MM.1S (cell line): ENCODE results near the gene ZNF804A.

Experiments used
- DNase-seq: peaks from one replicate; pipeline ENCODE4 v3.0.0-alpha.2; 2015
- H2AFZ ChIP-seq: fragments of 300-600 bp; sonication (generic); 2 replicates; pipeline ENCODE4 v1.6.0; 2016; ENCODE audit warnings: antibody characterized with exemption, low read length
- H3F3A ChIP-seq: fragments of 300-600 bp; sonication (generic); 2 replicates; pipeline ENCODE4 v1.6.1; 2016; ENCODE audit warnings: mild to moderate bottlenecking, antibody characterized with exemption, low read length, moderate library complexity, mixed read lengths; ENCODE audit not compliant: insufficient read depth
- H3K27ac ChIP-seq: fragments of 300-600 bp; sonication (generic); 2 replicates; pipeline ENCODE4 v1.5.1; 2016; ENCODE audit warnings: mild to moderate bottlenecking, low read length
- H3K27me3 ChIP-seq: fragments of 300-600 bp; sonication (generic); replicated peaks from 2 replicates; pipeline ENCODE4 v1.6.0; 2016; ENCODE audit warnings: low read length; ENCODE audit not compliant: insufficient read depth
- H3K36me3 ChIP-seq: fragments of 300-600 bp; sonication (generic); replicated peaks from 2 replicates; pipeline ENCODE4 v1.6.1; 2016; ENCODE audit warnings: mild to moderate bottlenecking, low read length, mixed read lengths; ENCODE audit not compliant: insufficient read depth
- H3K4me1 ChIP-seq: fragments of 300-600 bp; sonication (generic); 2 replicates; pipeline ENCODE4 v1.6.1; 2016; ENCODE audit warnings: low read length, mixed read lengths
- H3K4me2 ChIP-seq: fragments of 300-600 bp; sonication (generic); 2 replicates; pipeline ENCODE4 v1.6.0; 2016; ENCODE audit warnings: low read depth, low read length
- H3K4me3 ChIP-seq: fragments of 300-600 bp; sonication (generic); 2 replicates; pipeline ENCODE4 v1.5.1; 2016; ENCODE audit warnings: low read length, mixed read lengths
- H3K79me2 ChIP-seq: fragments of 300-600 bp; sonication (generic); 2 replicates; pipeline ENCODE4 v1.6.1; 2016; ENCODE audit warnings: mixed run types, low read length, mixed read lengths
- H3K9ac ChIP-seq: fragments of 300-600 bp; sonication (generic); 2 replicates; pipeline ENCODE4 v1.6.1; 2016; ENCODE audit warnings: low read length, mixed read lengths
- H3K9me2 ChIP-seq: fragments of 300-600 bp; sonication (generic); replicated peaks from 2 replicates; pipeline ENCODE4 v1.6.1; 2016; ENCODE audit warnings: mild to moderate bottlenecking, low read length, mixed read lengths; ENCODE audit not compliant: insufficient read depth
- H3K9me3 ChIP-seq: fragments of 300-600 bp; sonication (generic); replicated peaks from 2 replicates; pipeline ENCODE4 v1.6.1; 2016; ENCODE audit warnings: mild to moderate bottlenecking, low read length, mixed read lengths; ENCODE audit not compliant: insufficient read depth
- H4K20me1 ChIP-seq: fragments of 300-600 bp; sonication (generic); 2 replicates; pipeline ENCODE4 v1.6.1; 2016; ENCODE audit warnings: mild to moderate bottlenecking, low read length, moderate library complexity, mixed read lengths; ENCODE audit not compliant: insufficient read depth
- EZH2 ChIP-seq: fragments of 300-600 bp; sonication (generic); optimal IDR thresholded peaks from 2 replicates; pipeline ENCODE3; 2017; ENCODE audit warnings: low read depth, mild to moderate bottlenecking, antibody characterized with exemption, low read length, mixed read lengths
- EZH2phosphoT487 ChIP-seq: fragments of 300-600 bp; sonication (generic); IDR thresholded peaks from 2 replicates; pipeline ENCODE4 v1.6.1; 2018; ENCODE audit warnings: antibody characterized with exemption, low read length
- TF ChIP-seq, protein P1 (sequence below): fragments of 300-600 bp; sonication (generic); IDR thresholded peaks from 2 replicates; pipeline ENCODE4 v1.5.1; 2016; ENCODE audit warnings: antibody characterized with exemption, low read length, mixed read lengths

The ZNF804A gene

DNA sequence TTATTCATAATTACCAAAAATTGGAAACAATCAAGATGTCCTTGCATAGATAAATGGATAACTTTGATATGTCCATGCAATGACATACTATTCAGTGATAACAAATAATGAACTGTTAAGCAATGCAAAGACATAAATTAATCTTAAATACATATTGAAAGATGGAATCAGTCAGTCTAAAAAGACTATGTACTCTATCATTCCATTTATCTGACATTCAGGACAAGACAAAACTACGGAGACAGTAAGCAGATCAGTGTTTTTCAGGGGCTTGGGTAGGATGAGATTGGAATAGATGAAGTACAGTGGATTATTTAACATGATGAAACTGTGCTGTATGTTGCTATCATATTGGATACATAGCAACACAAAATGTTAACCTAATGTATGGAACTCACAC is 21.3 kb upstream of the ZNF804A start:
- no peaks in the 10 kb centered on the region for H3K9me3 ChIP-seq
- H3K9ac ChIP-seq: no peak overlapping the region
- no peaks in the 10 kb centered on the region for H3K36me3 ChIP-seq
- no peaks in the 10 kb centered on the region for H3K27me3 ChIP-seq
- no peak overlapping the region for H3K4me3 ChIP-seq
- no peaks in the 10 kb centered on the region for H3K4me1 ChIP-seq
- H3F3A ChIP-seq: no peaks in the 10 kb centered on the region
- no peak for DNase-seq
- no peaks in the 10 kb centered on the region for H3K79me2 ChIP-seq
- H3K4me2 ChIP-seq: no peak overlapping the region
- TF ChIP-seq EZH2phosphoT487: no peak
- TF ChIP-seq EZH2: no peak
- TF ChIP-seq, protein P1, sequence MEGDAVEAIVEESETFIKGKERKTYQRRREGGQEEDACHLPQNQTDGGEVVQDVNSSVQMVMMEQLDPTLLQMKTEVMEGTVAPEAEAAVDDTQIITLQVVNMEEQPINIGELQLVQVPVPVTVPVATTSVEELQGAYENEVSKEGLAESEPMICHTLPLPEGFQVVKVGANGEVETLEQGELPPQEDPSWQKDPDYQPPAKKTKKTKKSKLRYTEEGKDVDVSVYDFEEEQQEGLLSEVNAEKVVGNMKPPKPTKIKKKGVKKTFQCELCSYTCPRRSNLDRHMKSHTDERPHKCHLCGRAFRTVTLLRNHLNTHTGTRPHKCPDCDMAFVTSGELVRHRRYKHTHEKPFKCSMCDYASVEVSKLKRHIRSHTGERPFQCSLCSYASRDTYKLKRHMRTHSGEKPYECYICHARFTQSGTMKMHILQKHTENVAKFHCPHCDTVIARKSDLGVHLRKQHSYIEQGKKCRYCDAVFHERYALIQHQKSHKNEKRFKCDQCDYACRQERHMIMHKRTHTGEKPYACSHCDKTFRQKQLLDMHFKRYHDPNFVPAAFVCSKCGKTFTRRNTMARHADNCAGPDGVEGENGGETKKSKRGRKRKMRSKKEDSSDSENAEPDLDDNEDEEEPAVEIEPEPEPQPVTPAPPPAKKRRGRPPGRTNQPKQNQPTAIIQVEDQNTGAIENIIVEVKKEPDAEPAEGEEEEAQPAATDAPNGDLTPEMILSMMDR: no peak
- H3K27ac ChIP-seq: no peak overlapping the region
- no peak overlapping the region for H2AFZ ChIP-seq
- no peaks in the 10 kb centered on the region for H3K9me2 ChIP-seq
- H4K20me1 ChIP-seq: no peaks in the 10 kb centered on the region

DNA sequence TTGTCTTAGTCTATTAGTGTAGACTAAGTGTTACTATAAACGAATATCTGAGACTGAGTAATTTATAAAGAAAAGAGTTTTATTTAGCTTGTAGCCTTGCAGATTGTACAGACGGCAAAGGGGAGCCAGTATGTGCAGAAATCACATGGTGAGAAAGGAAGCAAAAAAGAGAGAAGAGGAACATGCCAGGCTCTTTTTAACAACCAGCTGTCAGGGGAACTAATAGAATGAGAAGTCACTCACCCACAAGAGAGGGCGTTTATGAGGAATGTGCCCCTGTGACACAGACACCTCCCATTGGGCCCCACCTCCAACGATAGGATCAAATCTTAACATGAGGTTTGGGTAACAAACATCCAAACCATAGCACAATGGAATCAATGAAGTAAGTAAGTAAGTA is 20.6 kb upstream of the ZNF804A start:
- Histone ChIP-seq H3K27me3 (no peaks in the 10 kb centered on the region), H3K4me1 (no peaks in the 10 kb centered on the region), H3K27ac (no peak overlapping the region), H3K4me2 (no peak overlapping the region), H3K9me2 (no peaks in the 10 kb centered on the region), H3K4me3 (no peak overlapping the region), H3F3A (no peaks in the 10 kb centered on the region), H3K36me3 (no peaks in the 10 kb centered on the region), H3K9ac (no peak overlapping the region), H3K9me3 (no peaks in the 10 kb centered on the region), H4K20me1 (no peaks in the 10 kb centered on the region), H2AFZ (no peak overlapping the region), H3K79me2 (no peaks in the 10 kb centered on the region)
- no peak for DNase-seq
- TF ChIP-seq EZH2 (no peak), EZH2phosphoT487 (no peak)
- TF ChIP-seq, protein P1: no peak

- no peaks in the 10 kb centered on the region for H3F3A ChIP-seq
- no peak for DNase-seq
- no peak overlapping the region for H3K27ac ChIP-seq
- no peaks in the 10 kb centered on the region for H4K20me1 ChIP-seq
- no peak overlapping the region for H3K4me2 ChIP-seq
- H3K9me3 ChIP-seq: no peaks in the 10 kb centered on the region
- no peak overlapping the region for H2AFZ ChIP-seq
- H3K79me2 ChIP-seq: no peaks in the 10 kb centered on the region
- no peak overlapping the region for H3K9ac ChIP-seq
- H3K9me2 ChIP-seq: no peaks in the 10 kb centered on the region
- H3K4me1 ChIP-seq: no peaks in the 10 kb centered on the region
- no peak overlapping the region for H3K4me3 ChIP-seq
- TF ChIP-seq, protein P1: no peak
- no peaks in the 10 kb centered on the region for H3K36me3 ChIP-seq
- no peaks in the 10 kb centered on the region for H3K27me3 ChIP-seq
Observed at GRCh38 chr2:184579226-184579625, 19.1 kb upstream of the ZNF804A start.
